ENCODE results near the gene MRPL42.
A peak's percentile ranks its signal among the peaks of the same experiment; 100 is the strongest.
"Not testable (repeated sequence)": the region's sequence is repeated elsewhere in the genome, so short reads cannot be mapped to it uniquely, and the experiment has no call there.

MRPL42 gene

GRCh38 chr12:93467351-93468007 is at the start of gene MRPL42:
Gene MRPL42, plus strand, starts transcription at chr12:93467514. Its CDS starts 1,772 bp downstream, at chr12:93469286.
- DNase-seq (ENCODE audit: low spot score), result peak; percentile 77

- no peak for DNase-seq (ENCODE audit: low spot score)
Measured at GRCh38 chr12:93417967-93418480, 49.3 kb upstream of the MRPL42 start.

- DNase-seq (ENCODE audit: low spot score), result no peak
Measured at GRCh38 chr12:93419388-93420034, 47.8 kb upstream of the MRPL42 start.

- DNase-seq (ENCODE audit: low spot score), result no peak
Measured at GRCh38 chr12:93422050-93422449, 45.3 kb upstream of the MRPL42 start.

GRCh38 chr12:93425736-93426411 is 41.4 kb upstream of the MRPL42 start:
- no peak for DNase-seq (ENCODE audit: low spot score)

- DNase-seq (ENCODE audit: low spot score), result no peak
Measured at GRCh38 chr12:93426412-93426805, 40.9 kb upstream of the MRPL42 start.

- DNase-seq (ENCODE audit: low spot score), result no peak
Measured at GRCh38 chr12:93427779-93428564, 39.3 kb upstream of the MRPL42 start.

- DNase-seq (ENCODE audit: low spot score), result no peak
Measured at GRCh38 chr12:93429448-93429847, 37.9 kb upstream of the MRPL42 start.

GRCh38 chr12:93429852-93430251 is 37.5 kb upstream of the MRPL42 start:
- DNase-seq (ENCODE audit: low spot score), result no peak

GRCh38 chr12:93430280-93430679 is 37.0 kb upstream of the MRPL42 start:
- DNase-seq (ENCODE audit: low spot score), result no peak

GRCh38 chr12:93432031-93432430 is 35.3 kb upstream of the MRPL42 start:
- DNase-seq (ENCODE audit: low spot score), result not testable (repeated sequence)

- no peak for DNase-seq (ENCODE audit: low spot score)
Measured at GRCh38 chr12:93434256-93434865, 33.0 kb upstream of the MRPL42 start.

GRCh38 chr12:93438266-93439050 is 28.9 kb upstream of the MRPL42 start:
- DNase-seq (ENCODE audit: low spot score), result no peak

GRCh38 chr12:93440043-93440835 is 27.1 kb upstream of the MRPL42 start:
- DNase-seq (ENCODE audit: low spot score), result no peak

GRCh38 chr12:93441081-93441616 is 26.2 kb upstream of the MRPL42 start:
- DNase-seq (ENCODE audit: low spot score), result peak; percentile 34

- peak; percentile 88 for DNase-seq (ENCODE audit: low spot score)
Measured at GRCh38 chr12:93441617-93442410, 25.5 kb upstream of the MRPL42 start, which contains the start of gene UBE2N. Gene UBE2N, minus strand, starts transcription at chr12:93441947. Its CDS starts 63 bp downstream, at chr12:93441884.

- DNase-seq (ENCODE audit: low spot score), result no peak
Measured at GRCh38 chr12:93442411-93443340, 24.6 kb upstream of the MRPL42 start.

- DNase-seq (ENCODE audit: low spot score), result no peak
Measured at GRCh38 chr12:93443576-93443975, 23.7 kb upstream of the MRPL42 start.

All from hepatic stellate cell (primary cell).